H9 (cell line): ENCODE results near the gene PLEKHA8. TPM values are rescaled to one million over a fixed set of nuclear protein-coding genes. Genes with fewer than 3 reads are reported as not detected.

Experiments used
- DNase-seq: peaks from one replicate; pipeline ENCODE4 v3.0.0-alpha.2; 2017
- H2AFZ ChIP-seq: one replicate; pipeline ENCODE4 v1.6.1; 2013; ENCODE audit warnings: mild to moderate bottlenecking, low read length, control low read depth, moderate library complexity
- H2AK5ac ChIP-seq: 2 replicates; pipeline ENCODE4 v1.6.1; 2013; ENCODE audit warnings: low read length, control low read depth, mixed read lengths; ENCODE audit not compliant: insufficient read length
- H2BK120ac ChIP-seq: one replicate; pipeline ENCODE4 v1.6.1; 2013; ENCODE audit warnings: low read depth, mild to moderate bottlenecking, low read length, control low read depth, inconsistent platforms; ENCODE audit not compliant: poor library complexity, severe bottlenecking
- H2BK12ac ChIP-seq: 2 replicates; pipeline ENCODE4 v1.6.1; 2013; ENCODE audit warnings: low read length, control low read depth, mixed read lengths, low read depth; ENCODE audit not compliant: insufficient read length
- H2BK15ac ChIP-seq: 2 replicates; pipeline ENCODE4 v1.6.1; 2013; ENCODE audit warnings: low read depth, low read length, control low read depth
- H2BK20ac ChIP-seq: one replicate; pipeline ENCODE4 v1.6.1; 2013; ENCODE audit warnings: low read depth, mild to moderate bottlenecking, low read length, control low read depth, inconsistent platforms; ENCODE audit not compliant: poor library complexity, severe bottlenecking
- H2BK5ac ChIP-seq: 2 replicates; pipeline ENCODE4 v1.6.1; 2013; ENCODE audit warnings: low read length, control low read depth, mixed read lengths; ENCODE audit not compliant: insufficient read length
- H3K14ac ChIP-seq: 2 replicates; pipeline ENCODE4 v1.6.1; 2013; ENCODE audit warnings: low read length, control low read depth; ENCODE audit not compliant: insufficient read depth
- H3K18ac ChIP-seq: 2 replicates; pipeline ENCODE4 v1.6.1; 2013; ENCODE audit warnings: low read depth, mild to moderate bottlenecking, mixed read lengths, low read length, control low read depth; ENCODE audit not compliant: insufficient read length
- H3K23ac ChIP-seq: 2 replicates; pipeline ENCODE4 v1.6.1; 2013; ENCODE audit warnings: low read length, control low read depth, mixed read lengths, low read depth; ENCODE audit not compliant: insufficient read length
- H3K23me2 ChIP-seq: 2 replicates; pipeline ENCODE4 v1.6.1; 2013; ENCODE audit warnings: low read depth, mild to moderate bottlenecking, mixed read lengths, low read length, control low read depth; ENCODE audit not compliant: insufficient read length, poor library complexity, severe bottlenecking
- H3K27ac ChIP-seq: 2 replicates; pipeline ENCODE4 v1.5.1; 2013; ENCODE audit warnings: low read length, control low read depth, mixed read lengths, low read depth; ENCODE audit not compliant: insufficient read length
- H3K27me3 ChIP-seq: 2 replicates; pipeline ENCODE4 v1.6.1; 2013; ENCODE audit warnings: low read length, control low read depth, inconsistent platforms; ENCODE audit not compliant: insufficient read depth
- H3K4ac ChIP-seq: 2 replicates; pipeline ENCODE4 v1.6.1; 2013; ENCODE audit warnings: low read depth, mild to moderate bottlenecking, control low read depth, inconsistent platforms, low read length, moderate library complexity
- H3K4me1 ChIP-seq: 2 replicates; pipeline ENCODE4 v1.6.1; 2013; ENCODE audit warnings: low read length, control low read depth, inconsistent platforms; ENCODE audit not compliant: insufficient read depth
- H3K4me2 ChIP-seq: 2 replicates; pipeline ENCODE4 v1.6.1; 2013; ENCODE audit warnings: low read length, control low read depth, mixed read lengths; ENCODE audit not compliant: insufficient read length, insufficient read depth
- H3K56ac ChIP-seq: 2 replicates; pipeline ENCODE4 v1.6.1; 2013; ENCODE audit warnings: low read depth, mild to moderate bottlenecking, mixed read lengths, low read length, control low read depth; ENCODE audit not compliant: insufficient read length
- H3K79me1 ChIP-seq: 2 replicates; pipeline ENCODE4 v1.6.1; 2013; ENCODE audit warnings: low read depth, mild to moderate bottlenecking, moderate library complexity, low read length, control low read depth, inconsistent platforms; ENCODE audit not compliant: insufficient read depth, poor library complexity, severe bottlenecking
- H3K79me2 ChIP-seq: 2 replicates; pipeline ENCODE4 v1.6.1; 2013; ENCODE audit warnings: low read length, control low read depth, inconsistent platforms; ENCODE audit not compliant: insufficient read depth
- H3K9ac ChIP-seq: 2 replicates; pipeline ENCODE4 v1.6.1; 2013; ENCODE audit warnings: low read length, control low read depth, mixed read lengths; ENCODE audit not compliant: insufficient read length; ENCODE audit errors: extremely low read depth
- H3K9me3 ChIP-seq: one replicate; pipeline ENCODE4 v1.6.1; 2013; ENCODE audit warnings: low read depth, low read length, inconsistent platforms; ENCODE audit not compliant: control insufficient read depth
- H3T11ph ChIP-seq: one replicate; pipeline ENCODE4 v1.6.1; 2013; ENCODE audit warnings: mild to moderate bottlenecking, low read length, control low read depth, inconsistent platforms
- H4K20me1 ChIP-seq: one replicate; pipeline ENCODE4 v1.6.1; 2013; ENCODE audit not compliant: control insufficient read depth, insufficient read length, insufficient read depth
- H4K5ac ChIP-seq: 2 replicates; pipeline ENCODE4 v1.6.1; 2013; ENCODE audit warnings: low read depth, mild to moderate bottlenecking, mixed read lengths, low read length, control low read depth; ENCODE audit not compliant: insufficient read length
- H4K8ac ChIP-seq: replicated peaks from 2 replicates; pipeline ENCODE4 v1.6.1; 2013; ENCODE audit warnings: low read length, control low read depth, mixed read lengths, low read depth; ENCODE audit not compliant: insufficient read length
- H4K91ac ChIP-seq: 2 replicates; pipeline ENCODE4 v1.6.1; 2013; ENCODE audit warnings: low read depth, mild to moderate bottlenecking, moderate library complexity, mixed read lengths, low read length, control low read depth; ENCODE audit not compliant: insufficient read length
- H3K27ac Mint-ChIP-seq, 3 experiments: 2 replicates in 2 of 3; 3 replicates in 1 of 3; pipeline ENCODE4 v1.8.0; 2020 to 2021; ENCODE audit warnings: mixed read lengths in 3 of 3, mild to moderate bottlenecking in 1 of 3, moderate library complexity in 1 of 3
- H3K27me3 Mint-ChIP-seq: 2 replicates; pipeline ENCODE4 v1.8.0; 2021; ENCODE audit warnings: low read depth, mild to moderate bottlenecking, moderate library complexity, mixed read lengths
- H3K36me3 Mint-ChIP-seq, 3 experiments: 2 replicates in 2 of 3; 3 replicates in 1 of 3; pipeline ENCODE4 v1.8.0; 2020 to 2021; ENCODE audit warnings: low read depth in 3 of 3, mixed read lengths in 3 of 3; ENCODE audit not compliant: insufficient read depth in 1 of 3
- H3K4me1 Mint-ChIP-seq, 2 experiments: 2 replicates each; pipeline ENCODE4 v1.8.0; 2020; ENCODE audit warnings: mixed read lengths in 2 of 2
- H3K4me3 Mint-ChIP-seq, 2 experiments: 2 replicates in 1 of 2; 3 replicates in 1 of 2; pipeline ENCODE4 v1.8.0; 2020 to 2021; ENCODE audit warnings: mild to moderate bottlenecking in 2 of 2, mixed read lengths in 2 of 2, moderate library complexity in 1 of 2
- H3K9me3 Mint-ChIP-seq, 2 experiments: 2 replicates in 1 of 2; 3 replicates in 1 of 2; pipeline ENCODE4 v1.8.0; 2020; ENCODE audit warnings: mild to moderate bottlenecking in 2 of 2, mixed read lengths in 2 of 2, moderate library complexity in 1 of 2
- CTCF ChIP-seq: fragments of 200-600 bp; sonication (generic); conservative IDR thresholded peaks from 3 replicates; pipeline ENCODE4 v1.8.0; 2021; ENCODE audit warnings: antibody characterized with exemption, mild to moderate bottlenecking
- WGBS: extraction: QIAGEN DNeasy Blood & Tissue Kit; methylation state at CpG from one replicate; pipeline ENCODE4 v1.1.7; 2013; ENCODE audit warnings: missing lambda C conversion rate, low lambda C conversion rate, mixed read lengths; ENCODE audit not compliant: insufficient read length; ENCODE audit errors: extremely low coverage; 5-methylcytosine and 5-hydroxymethylcytosine counted together
- total RNA-seq: library from RNA; stranded (reverse); gene quantifications from 2 replicates; pipeline ENCODE4 v1.2.1, GENCODE V29; 2021

Gene PLEKHA8
- total RNA-seq, 1 experiment from 2014 or later: 37.0 TPM

DNA sequence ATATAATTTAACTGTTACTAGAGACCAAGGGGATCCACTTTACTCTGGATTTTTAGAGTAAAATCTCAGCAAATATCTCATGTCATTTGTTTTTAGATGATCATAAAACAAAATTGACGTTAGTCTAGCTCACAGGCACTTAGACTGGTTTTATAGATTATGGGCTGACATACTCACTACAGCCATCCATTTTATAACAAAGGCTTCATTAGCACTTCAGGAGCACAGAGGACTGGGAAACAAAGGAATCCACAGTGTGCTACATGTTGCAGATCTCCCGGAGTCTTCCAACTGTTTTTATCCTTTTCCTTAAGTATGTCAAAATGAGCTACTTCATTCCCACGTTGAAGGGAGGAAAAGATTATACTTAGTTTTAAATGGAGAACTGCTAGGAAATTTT, 22.7 kb upstream of the PLEKHA8 start:
- H3K18ac ChIP-seq: no peak overlapping the region
- no peak overlapping the region for H2BK5ac ChIP-seq
- H4K8ac ChIP-seq: no peak overlapping the region
- peaks cover 15 to 17% of the 10 kb centered on the region in 2 experiments for H3K4me1 Mint-ChIP-seq
- H4K5ac ChIP-seq: no peak overlapping the region
- H3K9me3 Mint-ChIP-seq: no peaks in the 10 kb centered on the region; a peak in 1 of 5 replicates
- no peak overlapping the region for H3K23ac ChIP-seq
- no peak overlapping the region for H3K9ac ChIP-seq
- no peak overlapping the region for H3K14ac ChIP-seq
- H3K27ac ChIP-seq: no peak overlapping the region
- no peaks in the 10 kb centered on the region for H3K79me1 ChIP-seq
- no peaks in the 10 kb centered on the region for H3K27me3 Mint-ChIP-seq
- H3K36me3 Mint-ChIP-seq: no peaks in the 10 kb centered on the region
- no peaks in the 10 kb centered on the region for H4K20me1 ChIP-seq
- H2BK15ac ChIP-seq: no peak overlapping the region
- no peaks in the 10 kb centered on the region for H3K79me2 ChIP-seq
- no peak overlapping the region for H3K56ac ChIP-seq
- no peak for TF ChIP-seq CTCF
- H3K23me2 ChIP-seq: no peaks in the 10 kb centered on the region
- no peak overlapping the region for H3K4ac ChIP-seq
- no peak overlapping the region for H2BK12ac ChIP-seq
- no peak overlapping the region for H2AK5ac ChIP-seq
- H4K91ac ChIP-seq: no peak overlapping the region
- WGBS: no CpG with 5 or more reads among the region's 3 CpGs
- H3K27me3 ChIP-seq: no peaks in the 10 kb centered on the region
- H3K4me3 Mint-ChIP-seq: no peak overlapping the region
- H3K4me1 ChIP-seq: no peaks in the 10 kb centered on the region; the same call in 1 of the 2 replicates
- H2AFZ ChIP-seq: no peak overlapping the region
- H3K27ac Mint-ChIP-seq: no peak overlapping the region
- H2BK20ac ChIP-seq: no peak overlapping the region
- no peak overlapping the region for H3K4me2 ChIP-seq
- no peak for DNase-seq
- H2BK120ac ChIP-seq: no peak overlapping the region
- no peaks in the 10 kb centered on the region for H3K9me3 ChIP-seq
- H3T11ph ChIP-seq: peak overlapping the region; percentile 67
